ENCODE results near the gene ADAMTSL1. TPM values are rescaled to one million over a fixed set of nuclear protein-coding genes. Genes with fewer than 3 reads are reported as not detected.

Gene ADAMTSL1
- total and polyA plus RNA-seq, 8 donors = 1.1 to 98.8 (median 8.4) TPM

GRCh38 chr9:18708429-18708828, 234.5 kb downstream of the ADAMTSL1 start:
- TF ChIP-seq CTCF (IDR thresholded peaks at IDR 0.05) (no peak), POLR2AphosphoS5 (IDR thresholded peaks at IDR 0.05) (no peak), POLR2A (IDR thresholded peaks at IDR 0.05) (no peak), EP300 (IDR thresholded peaks at IDR 0.05) (no peak)
- H3K9me3 ChIP-seq = no peaks in the 10 kb centered on the region
- H3K27me3 ChIP-seq = no peaks in the 10 kb centered on the region
- H3K4me1 ChIP-seq = peaks cover 9 to 49% (median 28%) of the 10 kb centered on the region in 4 donors
- intact Hi-C loops (cut with DNase I; ENCODE audit: low total_unique reads) = no loop called here
- H3K36me3 ChIP-seq = no peaks in the 10 kb centered on the region
- H3K4me3 ChIP-seq = no peak overlapping the region
- WGBS, 5 donors = 69 to 90% (median 84%) methylated on average over 4 of the region's 4 CpGs
- H3K27ac ChIP-seq = no peak overlapping the region
- DNase-seq = no peak

- Histone ChIP-seq H3K36me3 (no peaks in the 10 kb centered on the region), H3K9me3 (no peaks in the 10 kb centered on the region), H3K4me3 (no peak overlapping the region), H3K27ac (no peak overlapping the region), H3K4me1 (peaks cover 5 to 35% (median 21%) of the 10 kb centered on the region in 4 donors), H3K27me3 (no peaks in the 10 kb centered on the region)
- 83 to 100% (median 97%) methylated on average over 1 of the region's 1 CpG for WGBS, 5 donors
- no peak for DNase-seq
- TF ChIP-seq CTCF (IDR thresholded peaks at IDR 0.05) = no peak
- TF ChIP-seq POLR2A (IDR thresholded peaks at IDR 0.05) = no peak
- no peak for TF ChIP-seq POLR2AphosphoS5 (IDR thresholded peaks at IDR 0.05)
- TF ChIP-seq EP300 (IDR thresholded peaks at IDR 0.05) = no peak
- intact Hi-C loops (cut with DNase I; ENCODE audit: low total_unique reads) = no loop called here
These were observed 236.1 kb downstream of the ADAMTSL1 start for GRCh38 chr9:18710065-18710464.

GRCh38 chr9:18717759-18718158, 243.8 kb downstream of the ADAMTSL1 start:
- 86 to 98% (median 91%) methylated on average over 2 of the region's 2 CpGs for WGBS, 5 donors
- Histone ChIP-seq H3K27me3 (no peaks in the 10 kb centered on the region), H3K27ac (no peak overlapping the region), H3K4me1 (no peaks in the 10 kb centered on the region), H3K9me3 (no peaks in the 10 kb centered on the region), H3K36me3 (no peaks in the 10 kb centered on the region), H3K4me3 (no peak overlapping the region)
- TF ChIP-seq POLR2A (IDR thresholded peaks at IDR 0.05) (no peak), POLR2AphosphoS5 (IDR thresholded peaks at IDR 0.05) (no peak), EP300 (IDR thresholded peaks at IDR 0.05) (no peak), CTCF (IDR thresholded peaks at IDR 0.05) (no peak)
- DNase-seq = no peak
- intact Hi-C loops (cut with DNase I; ENCODE audit: low total_unique reads) = no loop called here

DNA sequence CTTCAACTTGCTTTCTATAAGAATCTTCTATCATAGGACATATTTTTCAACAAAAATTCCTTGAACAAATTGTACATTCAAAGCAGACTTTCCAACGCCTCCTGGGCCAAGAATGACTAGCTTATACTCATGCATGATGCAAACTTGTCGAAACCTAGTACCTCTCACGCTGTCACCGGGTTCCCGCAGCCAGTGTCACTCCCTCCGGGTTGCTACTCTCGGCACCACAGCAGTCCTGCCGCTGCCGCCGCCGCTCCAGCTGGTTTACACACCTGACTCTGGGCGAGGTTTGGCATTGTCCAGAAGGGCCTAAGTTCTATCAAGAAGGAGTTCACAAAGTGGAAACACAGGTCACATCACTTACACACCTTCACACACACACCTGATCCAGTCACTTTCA, 244.4 kb downstream of the ADAMTSL1 start:
- Histone ChIP-seq H3K36me3 (no peaks in the 10 kb centered on the region), H3K27ac (no peak overlapping the region), H3K4me1 (no peaks in the 10 kb centered on the region), H3K4me3 (no peak overlapping the region), H3K27me3 (no peaks in the 10 kb centered on the region), H3K9me3 (no peaks in the 10 kb centered on the region)
- DNase-seq = no peak
- 87 to 95% (median 90%) methylated on average over 12 of the region's 12 CpGs for WGBS, 5 donors
- intact Hi-C loops (cut with DNase I; ENCODE audit: low total_unique reads) = no loop called here
- TF ChIP-seq CTCF (IDR thresholded peaks at IDR 0.05) = no peak
- TF ChIP-seq POLR2AphosphoS5 (IDR thresholded peaks at IDR 0.05) = no peak
- TF ChIP-seq POLR2A (IDR thresholded peaks at IDR 0.05) = no peak
- TF ChIP-seq EP300 (IDR thresholded peaks at IDR 0.05) = no peak

Measured in stomach (tissue), 9 donors.